GM18909 (cell line): ENCODE data around the gene ZRANB3.
A peak's percentile ranks its signal among the peaks of the same experiment; 100 is the strongest.
"Not testable (repeated sequence)": the region's sequence is repeated elsewhere in the genome, so short reads cannot be mapped to it uniquely, and the experiment has no call there.

Experiments used
- ATAC-seq: cut with Tn5 transposase; IDR thresholded peaks from one replicate; pipeline ENCODE4 v1.9.1; 2021; ENCODE audit warnings: mild to moderate bottlenecking; ENCODE audit not compliant: unreplicated experiment, poor library complexity

Gene ZRANB3

DNA sequence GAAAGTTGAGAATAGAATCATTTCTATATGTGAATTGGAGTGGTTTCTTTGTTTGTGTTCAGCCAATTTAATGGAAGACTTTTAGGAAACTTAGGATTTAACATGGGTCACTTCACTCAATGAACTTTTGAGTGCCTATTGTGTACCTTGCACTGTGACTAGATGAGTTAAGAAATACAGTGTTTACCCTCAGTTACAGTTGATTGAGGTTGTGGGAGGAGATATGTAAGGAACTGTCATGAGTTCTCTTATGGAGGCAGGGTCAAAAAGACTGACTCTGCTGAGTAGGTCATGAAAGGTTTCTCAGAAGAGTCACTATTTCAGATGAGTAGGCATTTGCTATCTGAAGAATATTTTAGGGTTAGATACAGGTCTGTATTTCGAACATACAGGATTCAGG lies 380.3 kb downstream of the ZRANB3 start:
- no peak for ATAC-seq

DNA sequence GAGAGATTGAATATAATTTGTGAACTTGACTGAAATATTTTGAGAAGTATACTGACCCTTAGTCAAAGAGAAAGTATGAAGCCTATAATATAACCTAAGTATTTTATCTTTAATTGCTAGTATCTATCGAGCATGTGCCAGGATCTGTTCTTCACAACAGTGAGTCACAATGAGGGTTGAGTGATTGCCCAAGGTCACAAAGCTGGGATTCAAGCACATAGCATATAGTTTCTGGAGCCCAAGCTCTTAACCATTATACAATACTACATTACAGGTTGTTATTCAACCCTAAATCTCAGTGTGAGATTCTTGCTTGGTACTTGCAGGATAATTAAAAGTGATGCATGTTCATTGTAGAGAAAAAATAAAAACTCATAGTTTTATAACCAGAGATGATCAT lies 381.8 kb downstream of the ZRANB3 start:
- ATAC-seq, result no peak

DNA sequence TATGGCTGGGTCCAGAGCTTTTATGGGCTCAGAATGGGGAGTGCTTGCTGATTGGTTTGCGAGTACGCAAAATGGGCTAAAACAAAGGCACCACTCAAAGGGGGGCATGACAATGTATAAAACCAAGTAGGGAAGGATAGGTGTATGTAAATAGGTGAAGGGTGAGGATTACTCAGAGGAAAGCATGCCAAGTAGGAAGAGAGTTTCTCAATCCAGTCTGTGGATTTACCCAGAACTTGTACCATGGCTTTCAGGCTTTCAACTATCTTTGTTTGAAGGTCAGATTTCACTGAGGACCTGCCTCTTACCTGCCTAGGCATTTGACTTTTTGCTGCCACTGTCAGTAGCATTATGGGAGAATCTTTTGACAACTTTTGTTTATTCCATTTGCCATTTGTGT lies 386.7 kb downstream of the ZRANB3 start:
- no peak for ATAC-seq

DNA sequence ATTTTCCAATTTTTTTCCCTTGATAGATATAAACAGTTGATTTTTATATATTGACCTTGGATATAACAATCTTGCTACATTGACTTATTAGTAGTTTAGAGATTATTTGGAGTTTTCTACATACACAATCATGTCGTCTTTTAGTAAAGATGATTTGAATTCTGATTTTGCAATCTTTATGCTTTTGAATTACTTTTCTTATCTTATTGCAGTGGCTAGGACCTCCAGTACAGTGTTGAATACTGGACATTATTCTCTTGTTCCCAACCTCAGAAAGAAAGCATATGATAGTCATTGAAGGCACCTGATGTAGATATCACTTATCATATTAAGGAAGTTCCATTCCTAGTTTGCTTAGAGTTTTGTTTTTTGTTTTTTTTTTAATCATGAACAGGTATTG lies 388.7 kb downstream of the ZRANB3 start:
- no peak for ATAC-seq

DNA sequence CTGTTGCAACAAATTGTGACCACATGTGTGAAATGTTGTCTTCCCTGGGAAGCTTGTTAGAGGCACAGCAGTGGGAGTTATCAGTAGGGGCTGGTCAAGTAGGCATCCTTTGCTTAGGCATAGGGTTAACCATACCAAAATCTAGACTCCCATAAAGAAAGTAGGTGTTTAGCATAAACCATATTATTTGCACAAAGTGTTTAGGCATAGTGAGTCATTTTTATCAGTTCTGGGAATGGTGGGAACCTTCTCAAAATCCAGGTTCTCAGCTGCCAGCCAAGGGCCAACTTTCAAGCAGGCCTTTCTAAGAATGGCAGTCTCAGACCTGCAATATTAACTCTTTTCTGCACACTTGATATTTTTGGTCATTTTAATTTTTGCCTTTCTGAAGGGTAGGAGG lies 390.4 kb downstream of the ZRANB3 start:
- ATAC-seq, result no peak

DNA sequence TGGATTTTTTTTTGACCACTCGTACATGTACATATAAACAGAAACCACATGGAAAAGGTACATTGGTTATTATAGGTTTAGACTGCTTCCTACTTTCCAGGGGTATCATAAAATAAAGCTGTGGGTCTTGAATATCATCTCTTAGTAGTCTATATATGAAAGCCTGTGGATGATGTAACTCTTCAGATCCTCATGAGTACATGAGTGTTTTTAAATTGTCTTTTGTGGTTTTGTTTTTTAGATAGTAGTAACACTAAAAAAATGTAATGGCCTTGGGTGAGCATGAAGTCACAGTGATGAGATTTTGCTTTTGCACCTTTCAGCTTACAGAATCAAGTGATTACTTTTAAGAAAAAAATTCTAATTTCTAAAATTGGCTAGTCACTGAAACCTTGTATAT lies 398.7 kb downstream of the ZRANB3 start:
- ATAC-seq, result no peak

DNA sequence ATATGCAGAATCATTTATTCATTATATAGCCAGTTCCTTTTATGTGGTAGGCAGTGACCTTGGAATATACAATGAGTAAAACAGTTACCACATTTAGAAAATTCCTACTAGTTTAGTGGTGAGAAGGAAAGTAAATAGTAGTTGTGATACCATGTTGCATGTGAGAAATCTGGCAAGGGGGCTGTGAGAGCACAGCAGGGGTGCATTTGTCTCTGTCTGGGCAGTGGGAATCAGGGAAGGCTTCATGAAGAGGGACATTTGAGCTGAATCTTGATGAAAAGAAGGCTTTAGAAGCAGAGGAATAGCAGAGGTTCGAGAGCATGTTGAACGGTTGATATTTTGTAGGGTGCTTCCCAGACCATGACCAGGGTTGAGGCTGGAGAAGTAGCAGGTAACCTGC lies 400.3 kb downstream of the ZRANB3 start:
- no peak for ATAC-seq

DNA sequence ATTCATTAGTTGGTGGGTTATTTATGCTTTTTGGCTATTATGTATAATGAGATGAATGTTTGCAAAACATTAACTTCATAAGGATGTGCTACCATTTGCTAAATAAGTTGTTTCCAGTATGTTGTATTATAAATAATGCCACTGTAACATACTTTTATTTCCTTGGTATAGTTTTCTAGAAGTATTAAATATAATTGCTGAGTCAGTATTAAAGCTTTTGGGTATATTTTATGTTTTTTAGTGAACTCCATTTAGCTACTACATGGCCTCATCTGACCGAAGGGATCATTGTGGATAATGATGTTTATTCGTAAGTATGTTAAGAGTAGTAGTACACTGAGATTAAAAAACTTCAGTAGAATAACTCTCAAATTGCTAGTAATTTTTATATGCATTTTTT lies 405.1 kb downstream of the ZRANB3 start:
- ATAC-seq, result no peak

DNA sequence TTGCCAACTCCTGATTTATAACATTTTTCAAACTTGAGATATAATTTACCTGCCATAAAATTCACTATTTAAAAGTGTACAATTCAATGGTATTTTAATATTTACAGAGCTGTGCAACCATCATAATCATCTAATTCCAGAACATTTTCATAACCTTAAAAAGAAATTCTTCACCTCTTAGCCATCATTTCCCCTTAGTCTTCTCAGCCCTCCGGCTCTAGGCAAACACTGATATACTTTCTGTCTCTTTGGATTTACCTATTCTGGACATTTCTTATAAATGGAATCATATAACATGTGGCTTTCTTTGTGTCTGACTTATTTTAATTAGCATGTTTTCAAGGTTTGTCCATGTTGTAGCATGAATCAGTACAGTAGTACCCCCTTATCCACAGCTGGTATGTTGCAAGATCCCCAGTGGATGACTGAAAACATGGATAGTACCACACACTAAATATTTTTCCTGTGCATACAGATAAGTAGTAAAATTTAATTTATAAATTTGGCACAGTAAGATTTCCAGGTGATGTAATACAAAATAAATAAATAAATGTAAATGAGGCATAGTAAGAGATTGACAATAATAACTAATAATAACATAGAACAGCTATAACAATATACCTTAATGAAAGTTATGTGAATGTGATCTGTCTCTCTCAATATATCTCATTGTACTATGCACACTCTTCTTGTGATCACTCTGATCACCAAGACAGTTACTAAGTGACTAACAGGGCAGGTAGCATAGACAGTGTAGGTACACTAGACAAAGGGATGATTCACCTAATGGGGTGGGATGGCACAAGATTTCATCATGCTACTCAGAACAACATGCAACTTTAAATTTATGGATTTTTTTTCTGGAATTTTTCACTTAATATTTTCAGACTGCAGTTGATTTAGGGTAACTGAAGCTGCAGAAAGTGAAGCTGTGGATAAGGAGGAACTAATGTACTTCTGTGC lies 405.8 kb downstream of the ZRANB3 start:
- no peak for ATAC-seq

DNA sequence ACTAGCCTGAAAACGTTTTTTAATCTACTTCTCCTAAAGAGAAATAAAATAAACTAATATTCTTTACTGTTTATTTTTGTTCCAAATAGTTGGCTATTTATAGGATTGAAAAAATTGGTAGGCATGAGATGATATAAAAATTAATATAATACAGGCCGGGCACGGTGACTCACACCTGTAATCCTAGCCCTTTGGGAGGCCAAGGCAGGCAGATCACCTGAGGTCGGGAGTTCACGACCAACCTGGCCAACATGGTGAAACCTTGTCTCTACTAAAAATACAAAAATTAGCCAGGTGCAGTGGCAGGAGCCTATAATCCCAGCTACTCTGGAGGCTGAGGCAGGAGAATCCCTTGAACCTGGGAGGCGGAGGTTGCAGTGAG lies 409.4 kb downstream of the ZRANB3 start:
- ATAC-seq, result not testable (repeated sequence)

DNA sequence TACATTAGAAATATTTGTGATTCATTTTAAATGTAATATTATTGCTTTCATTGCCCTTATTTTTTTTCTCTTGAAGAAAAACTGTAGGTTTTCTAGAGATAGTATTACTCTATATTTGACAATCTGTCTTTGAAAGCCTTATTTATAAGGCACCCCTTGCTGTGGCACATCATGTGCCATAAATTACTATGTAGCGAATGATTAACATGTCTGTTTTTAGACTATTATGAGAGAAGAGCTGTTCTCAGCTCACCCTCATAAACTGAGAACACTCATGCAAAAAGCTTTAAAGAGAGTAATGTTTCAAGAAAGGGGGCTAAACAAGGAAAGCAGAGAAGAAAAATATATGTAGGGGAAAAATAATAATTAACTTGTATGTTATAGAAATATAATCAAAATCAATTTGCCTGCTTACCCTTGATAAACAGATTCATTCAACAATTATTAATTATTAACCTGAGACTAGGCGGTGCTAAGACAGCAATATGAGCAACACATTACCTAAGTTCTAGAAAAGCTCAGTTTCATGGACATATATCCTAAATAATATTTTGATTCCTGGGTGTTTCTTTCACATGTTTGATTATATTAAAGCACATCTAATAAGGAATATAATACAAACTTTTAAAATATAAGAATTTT lies 409.9 kb downstream of the ZRANB3 start:
- ATAC-seq, result peak; percentile 54

DNA sequence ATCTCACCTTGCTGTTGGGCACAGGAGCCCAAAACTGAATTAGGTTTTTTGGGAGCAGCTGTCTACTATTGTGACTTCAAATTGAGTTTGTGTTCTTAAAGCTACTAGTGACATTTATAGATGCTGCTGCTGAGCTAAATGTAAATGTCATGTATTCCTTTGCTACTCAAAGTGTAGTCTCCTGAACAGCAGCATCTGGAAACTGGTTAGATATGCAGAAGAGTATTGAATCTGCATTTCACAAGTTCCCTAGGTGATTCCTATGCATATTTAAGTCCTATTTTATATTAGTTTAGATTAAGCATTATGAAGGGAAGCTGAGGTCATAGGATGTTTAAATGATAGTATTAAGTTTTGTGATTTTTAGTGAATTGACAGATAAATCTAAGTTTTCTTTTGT lies 411.4 kb downstream of the ZRANB3 start:
- no peak for ATAC-seq

DNA sequence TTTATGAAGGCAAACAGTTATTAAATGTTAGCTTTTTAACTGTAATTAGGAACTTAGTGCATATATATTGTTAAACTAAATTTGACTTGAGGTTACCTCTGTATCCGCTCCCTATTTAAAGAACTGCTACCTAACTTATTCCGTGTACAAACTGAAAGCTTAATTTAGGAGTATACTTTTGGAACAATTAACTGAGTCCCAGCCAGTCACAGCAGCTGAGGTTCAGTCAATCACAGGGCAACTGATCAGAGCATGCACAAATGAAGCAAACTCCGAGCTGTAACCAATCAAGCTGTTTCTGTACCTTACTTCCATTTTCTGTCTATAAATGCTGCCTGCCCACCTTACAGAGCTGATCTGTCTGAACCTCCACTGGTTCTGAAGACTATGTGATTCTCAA lies 417.7 kb downstream of the ZRANB3 start:
- ATAC-seq, result no peak

DNA sequence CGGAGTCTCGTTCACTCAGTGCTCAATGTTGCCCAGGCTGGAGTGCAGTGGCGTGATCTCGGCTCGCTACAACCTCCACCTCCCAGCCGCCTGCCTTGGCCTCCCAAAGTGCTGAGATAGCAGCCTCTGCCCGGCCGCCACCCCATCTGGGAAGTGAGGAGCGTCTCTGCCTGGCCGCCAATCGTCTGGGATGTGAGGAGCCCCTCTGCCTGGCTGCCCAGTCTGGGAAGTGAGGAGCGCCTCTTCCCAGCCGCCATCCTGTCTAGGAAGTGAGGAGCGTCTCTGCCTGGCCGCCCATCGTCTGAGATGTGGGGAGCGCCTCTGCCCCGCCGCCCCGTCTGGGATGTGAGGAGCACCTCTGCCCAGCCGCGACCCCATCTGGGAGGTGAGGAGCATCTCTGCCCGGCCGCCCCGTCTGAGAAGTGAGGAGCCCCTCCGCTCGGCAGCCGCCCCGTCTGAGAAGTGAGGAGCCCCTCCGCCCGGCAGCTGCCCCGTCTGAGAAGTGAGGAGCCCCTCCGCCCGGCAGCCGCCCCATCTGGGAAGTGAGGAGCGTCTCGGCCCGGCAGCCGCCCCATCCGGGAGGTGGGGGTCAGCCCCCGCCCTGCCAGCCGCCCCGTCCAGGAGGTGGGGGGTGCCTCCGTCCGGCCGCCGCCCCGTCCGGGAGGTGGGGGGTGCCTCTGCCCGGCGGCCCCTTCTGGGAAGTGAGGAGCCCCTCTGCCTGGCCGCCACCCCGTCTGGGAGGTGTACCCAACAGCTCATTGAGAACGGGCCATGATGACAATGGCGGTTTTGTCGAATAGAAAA lies 425.3 kb downstream of the ZRANB3 start:
- ATAC-seq, result not testable (repeated sequence)

DNA sequence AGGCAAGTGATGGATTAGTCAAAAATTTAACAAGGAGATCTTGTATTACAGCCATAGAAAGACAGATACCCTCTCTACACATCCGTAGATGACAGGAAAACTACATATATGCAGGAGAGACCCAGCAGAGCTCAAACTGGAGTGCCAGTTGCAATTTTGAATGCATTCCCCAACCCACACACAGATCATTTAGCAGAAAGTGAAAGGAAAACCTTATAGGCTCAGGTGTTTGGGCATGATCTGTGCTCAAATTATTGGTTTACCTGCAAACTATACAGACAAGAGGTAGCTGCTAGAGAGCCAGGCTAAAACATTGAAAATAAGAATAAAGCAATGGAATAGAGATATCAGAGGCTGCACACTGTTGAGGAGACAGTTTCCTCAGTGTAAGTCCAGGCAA lies 427.2 kb downstream of the ZRANB3 start:
- no peak for ATAC-seq

DNA sequence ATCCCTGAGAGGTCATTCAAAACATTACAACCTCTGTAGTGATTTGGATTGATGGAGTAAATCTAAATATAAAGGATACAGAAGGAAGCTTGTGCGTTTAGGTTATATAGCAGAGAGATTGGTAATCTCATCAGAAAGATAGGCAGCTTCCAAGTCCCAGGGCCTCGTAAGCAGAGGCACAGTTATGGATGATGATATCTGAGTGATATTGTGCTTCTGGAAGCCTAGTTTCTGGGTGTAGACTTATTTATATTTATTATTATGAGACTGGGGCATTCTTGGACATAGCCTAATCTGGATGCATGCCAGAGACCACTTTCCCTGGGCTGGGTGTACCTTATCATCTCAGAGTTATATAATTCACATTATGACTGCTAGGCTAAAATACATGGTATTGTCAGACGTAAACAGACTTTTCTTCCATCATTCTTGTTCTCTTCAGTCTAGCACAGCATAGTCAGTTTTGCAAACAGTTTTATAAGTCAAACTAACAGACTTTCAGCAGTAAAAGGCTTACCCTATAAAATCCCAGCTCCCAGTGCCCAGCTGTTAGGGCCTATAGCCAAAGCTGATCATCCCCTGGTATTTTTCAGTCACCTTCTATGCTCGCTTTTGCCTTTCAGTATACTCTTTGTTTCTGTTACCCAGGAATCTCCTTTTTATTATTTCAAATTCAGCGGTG lies 431.1 kb downstream of the ZRANB3 start:
- ATAC-seq, result no peak

DNA sequence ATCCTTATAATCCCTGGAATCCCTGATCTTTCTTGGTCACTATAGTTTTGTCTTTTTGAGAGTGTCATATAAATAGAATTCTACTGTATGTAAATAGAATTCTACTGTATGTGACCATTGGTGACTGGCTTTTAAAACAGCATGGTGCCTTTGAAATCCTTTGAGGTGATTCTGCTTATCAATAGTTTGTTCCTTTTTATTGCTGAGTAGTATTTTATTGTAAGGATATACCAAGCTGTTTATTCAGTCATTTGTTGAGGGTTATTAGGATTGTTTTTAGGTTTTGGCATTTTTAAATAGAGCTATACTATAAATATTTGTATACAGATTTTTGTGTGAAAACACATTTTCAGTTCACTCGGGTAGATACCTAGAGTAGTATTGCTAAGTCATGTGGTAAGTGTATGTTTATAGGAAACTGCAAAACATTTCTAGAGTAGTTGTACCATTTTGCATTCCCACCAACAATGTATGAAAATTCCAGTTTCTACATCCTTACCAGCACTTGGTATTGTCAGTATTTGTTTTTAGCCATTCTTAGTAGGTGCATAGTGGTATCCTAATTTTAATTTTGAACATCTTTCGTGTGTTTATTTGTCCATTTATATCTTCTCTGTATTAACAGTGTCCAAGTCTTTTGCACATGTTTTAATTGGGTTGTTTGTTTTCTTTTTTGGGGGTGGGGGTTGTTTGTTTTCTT lies 433.3 kb downstream of the ZRANB3 start:
- no peak for ATAC-seq

DNA sequence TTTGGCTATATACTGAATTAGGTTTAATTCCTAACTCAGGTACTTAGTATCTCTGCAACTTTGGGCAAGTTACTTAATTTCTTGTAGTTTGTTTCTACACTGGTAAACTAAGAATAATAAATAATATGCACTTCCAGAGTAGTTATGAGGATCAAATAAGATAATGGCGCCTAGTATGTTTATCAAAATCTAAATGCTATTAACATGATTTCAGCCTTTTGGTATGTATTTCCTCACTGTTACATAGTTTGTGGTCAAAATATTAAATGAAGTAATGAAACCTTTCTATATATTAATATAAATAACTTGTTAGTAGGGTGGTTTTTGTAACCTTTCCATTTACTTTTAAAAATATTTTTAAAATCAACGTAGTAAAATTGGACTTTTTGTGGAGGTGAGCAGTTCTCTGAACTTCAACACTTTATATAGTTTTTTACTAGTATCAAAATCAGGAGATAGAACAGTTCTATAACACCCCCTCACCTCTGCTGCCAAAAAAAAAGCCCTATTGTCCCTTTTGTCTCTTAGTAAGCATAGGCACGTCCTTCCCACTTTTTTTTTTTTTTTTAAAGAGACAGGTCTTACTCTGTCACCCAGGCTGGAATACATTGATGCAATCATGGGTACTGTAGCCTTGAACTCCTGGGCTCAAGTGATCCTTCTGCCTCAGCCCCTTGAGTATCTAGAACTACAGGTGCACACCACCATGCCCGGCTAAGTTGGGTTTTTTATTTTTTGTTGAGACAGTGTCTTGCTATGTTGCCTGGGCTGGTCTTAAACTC lies 434.2 kb downstream of the ZRANB3 start:
- ATAC-seq, result no peak

DNA sequence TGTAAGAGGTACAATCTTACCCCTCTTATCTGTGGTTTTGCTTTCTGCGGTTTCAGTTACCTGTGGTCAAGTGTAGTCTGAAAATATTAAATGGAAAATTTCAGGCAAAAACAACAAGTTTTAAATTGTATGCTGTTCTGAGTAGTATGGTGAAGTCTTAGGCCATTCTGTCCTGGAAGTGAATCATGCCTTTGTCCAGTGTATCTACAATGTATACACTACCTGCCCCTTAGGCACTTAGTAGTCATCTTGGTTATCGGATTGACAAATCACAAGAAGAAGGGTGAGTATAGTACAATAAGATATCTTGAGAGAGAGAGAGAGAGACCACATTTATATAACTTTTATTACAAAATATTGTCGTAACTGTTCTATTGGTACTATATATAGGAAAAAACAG lies 435.4 kb downstream of the ZRANB3 start:
- no peak for ATAC-seq
